ENCODE measurements around the gene CTNNA3.
"Not testable (repeated sequence)": the region's sequence is repeated elsewhere in the genome, so short reads cannot be mapped to it uniquely, and the experiment has no call there.

The CTNNA3 gene

DNA sequence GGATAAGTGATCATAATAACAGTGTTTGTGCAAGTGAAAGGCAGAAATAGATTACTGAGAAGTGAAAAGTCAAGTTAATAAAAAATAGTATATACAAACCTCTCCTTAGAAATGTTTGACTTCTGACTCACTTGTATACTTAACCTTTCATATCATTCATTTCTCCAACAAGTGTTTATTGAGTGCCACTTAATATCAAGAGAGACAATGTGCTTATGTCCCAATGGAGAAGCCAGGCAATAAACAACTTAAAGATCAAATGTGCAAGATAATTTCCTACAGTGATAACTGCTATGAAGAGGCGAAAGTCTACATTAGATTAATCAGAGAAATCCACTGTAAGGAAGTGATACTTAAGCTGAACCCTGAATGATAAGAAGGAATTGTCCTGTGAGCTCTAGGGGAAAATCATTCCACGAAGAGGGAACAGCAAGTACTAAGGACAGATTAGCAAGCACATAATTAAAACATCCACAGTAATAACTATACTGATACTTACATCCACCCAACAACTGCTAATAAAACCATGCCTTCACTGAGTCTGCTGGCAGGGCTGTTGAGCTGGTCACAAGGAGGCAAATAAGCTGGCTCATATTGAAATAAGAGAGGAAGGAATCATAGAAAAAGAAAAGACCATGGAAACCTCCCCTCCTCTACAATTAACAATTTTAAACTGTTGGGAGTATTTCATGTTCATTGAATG, 203.5 kb downstream of the CTNNA3 start:
- FAIRE-seq, result no peak

DNA sequence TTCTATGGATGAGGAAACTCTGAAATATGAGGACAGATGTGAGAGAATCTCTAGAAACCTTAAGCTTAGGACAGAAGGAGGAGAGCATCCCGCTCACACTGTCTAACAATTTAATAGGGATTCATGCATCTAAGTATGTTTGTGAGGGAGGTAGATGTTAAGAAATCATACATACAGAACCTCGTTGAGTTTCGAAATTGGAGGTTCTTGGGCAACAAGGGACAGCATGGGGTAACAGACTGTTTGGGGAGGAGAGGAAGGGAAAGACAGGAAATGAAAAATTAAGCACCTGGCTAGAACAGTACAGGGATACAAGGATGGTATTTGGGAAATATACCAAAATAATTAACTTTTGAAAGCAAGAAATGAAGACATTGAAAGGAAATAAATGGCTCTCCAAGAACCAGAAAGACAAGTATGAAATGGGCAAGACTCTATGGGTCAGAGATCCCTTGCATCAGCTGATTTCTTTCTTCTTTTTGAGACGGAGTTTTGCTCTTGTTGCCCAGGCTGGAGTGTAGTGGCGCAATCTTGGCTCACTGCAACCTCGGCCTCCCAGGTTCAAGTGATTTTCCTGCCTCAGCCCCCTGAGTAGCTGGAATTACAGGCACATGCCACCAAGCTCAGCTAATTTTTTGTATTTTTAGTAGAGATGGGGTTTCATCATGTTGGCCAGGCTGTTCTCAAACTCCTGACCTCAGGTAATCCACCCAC, 207.9 kb downstream of the CTNNA3 start:
- no peak for FAIRE-seq

DNA sequence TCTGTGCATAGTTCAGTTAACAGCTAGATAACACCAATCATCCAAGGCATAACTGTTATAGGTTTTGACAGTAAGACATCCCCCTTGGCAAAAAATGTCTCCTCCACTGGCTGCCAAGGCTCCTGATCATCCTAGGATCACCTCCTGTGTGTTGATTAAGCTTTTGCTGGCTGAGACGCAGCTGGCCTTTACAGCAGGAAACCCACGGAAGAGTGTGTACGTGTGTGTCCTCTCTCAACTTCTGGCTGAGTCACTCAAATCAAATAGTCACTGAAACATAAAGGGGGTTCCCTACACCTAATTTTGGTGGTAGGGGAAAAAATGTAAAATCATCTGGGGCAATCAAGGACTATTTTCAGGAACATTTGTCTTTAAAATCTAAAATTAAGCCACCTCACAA, 208.8 kb downstream of the CTNNA3 start:
- no peak for FAIRE-seq

DNA sequence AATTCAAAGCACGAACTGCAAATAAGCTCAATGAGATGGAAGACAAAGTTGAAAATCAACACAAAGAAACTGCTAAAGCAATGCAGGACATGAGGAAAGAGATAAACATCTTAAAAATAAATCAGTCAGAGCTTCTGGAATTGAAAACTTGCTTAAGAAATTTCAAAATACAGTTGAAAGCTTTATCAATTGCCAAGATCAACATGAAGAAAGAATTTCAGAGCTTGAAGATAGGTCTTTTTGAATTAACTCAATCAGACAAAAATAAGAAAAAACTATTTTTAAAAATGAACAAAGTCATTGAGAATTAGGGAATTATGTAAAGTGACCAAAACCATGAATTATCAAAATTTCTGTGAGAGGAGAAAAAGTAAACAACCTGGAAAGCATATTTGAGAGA, 218.1 kb downstream of the CTNNA3 start:
- no peak for FAIRE-seq

DNA sequence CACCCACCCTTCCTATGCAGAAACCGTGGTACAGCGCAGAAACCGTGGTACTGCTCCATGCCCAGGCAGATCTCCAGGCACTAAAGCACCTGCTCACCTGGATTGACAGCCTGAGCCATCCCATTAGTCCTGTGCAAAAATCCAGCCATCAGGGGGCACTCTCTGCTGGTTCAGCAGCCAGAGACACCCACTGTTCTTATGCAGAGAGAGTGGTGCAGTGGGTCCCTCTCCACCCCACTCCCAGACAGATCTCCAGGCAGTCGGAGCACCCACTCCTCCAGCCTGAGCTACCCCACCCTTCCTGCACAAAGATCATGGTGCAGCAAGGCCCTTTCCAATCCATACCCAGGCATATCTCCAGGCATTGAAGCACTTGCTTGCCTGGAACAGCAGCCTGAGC, 219.8 kb downstream of the CTNNA3 start:
- FAIRE-seq, result no peak

DNA sequence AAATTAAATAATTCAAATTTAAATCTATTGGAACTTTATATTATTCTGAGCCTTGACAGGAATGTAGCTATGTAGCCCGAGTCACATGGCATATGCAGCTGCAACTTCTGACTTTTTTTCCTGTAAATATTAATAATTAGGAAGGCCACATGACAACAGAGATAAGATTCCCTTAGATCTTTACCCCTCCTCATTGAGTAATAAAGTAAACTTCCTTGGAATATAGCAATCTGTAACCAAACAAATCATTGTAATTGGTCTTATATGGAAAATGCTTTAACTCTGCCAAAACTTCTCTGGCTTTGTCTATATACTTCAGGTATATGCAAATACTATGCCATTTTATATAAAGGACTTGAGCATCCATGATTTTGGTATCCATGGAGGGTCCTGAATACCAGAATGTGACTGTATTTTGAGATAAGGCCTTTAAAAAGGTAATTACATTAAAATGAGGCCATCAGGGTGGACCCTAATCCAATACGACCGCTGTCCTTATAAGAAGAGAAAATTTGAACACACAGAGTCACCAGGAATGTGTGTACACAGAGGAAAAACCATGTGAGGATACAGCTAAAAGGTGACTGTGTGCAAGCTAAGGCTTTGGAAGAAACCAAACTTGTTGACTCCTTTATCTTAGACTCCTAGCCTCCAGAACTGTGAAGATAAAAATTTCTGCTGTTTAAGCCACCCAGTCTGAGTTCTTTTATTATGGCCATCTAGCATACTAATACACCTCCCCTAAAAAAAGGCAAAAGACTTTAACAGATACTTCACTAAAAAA, 222.0 kb downstream of the CTNNA3 start:
- FAIRE-seq, result no peak

DNA sequence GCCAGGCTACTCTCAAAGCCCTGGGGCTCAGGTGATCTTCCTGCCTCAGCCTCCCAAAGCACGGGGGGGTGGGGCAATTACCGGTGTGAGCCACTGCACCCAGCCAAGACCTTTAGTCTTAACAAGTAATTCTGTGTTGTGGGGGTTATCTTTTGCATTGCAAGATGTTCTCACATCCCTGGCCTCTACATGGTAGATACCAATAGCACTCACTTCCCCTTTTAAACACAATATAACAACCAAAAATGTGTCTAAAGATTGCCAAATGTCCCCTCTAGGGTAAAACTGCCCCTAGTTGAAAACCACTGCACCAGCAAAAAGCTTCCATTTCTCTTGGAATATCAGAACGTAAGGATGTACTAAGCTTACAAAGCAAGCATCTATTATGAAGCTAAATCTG, 225.0 kb downstream of the CTNNA3 start:
- FAIRE-seq, result no peak

DNA sequence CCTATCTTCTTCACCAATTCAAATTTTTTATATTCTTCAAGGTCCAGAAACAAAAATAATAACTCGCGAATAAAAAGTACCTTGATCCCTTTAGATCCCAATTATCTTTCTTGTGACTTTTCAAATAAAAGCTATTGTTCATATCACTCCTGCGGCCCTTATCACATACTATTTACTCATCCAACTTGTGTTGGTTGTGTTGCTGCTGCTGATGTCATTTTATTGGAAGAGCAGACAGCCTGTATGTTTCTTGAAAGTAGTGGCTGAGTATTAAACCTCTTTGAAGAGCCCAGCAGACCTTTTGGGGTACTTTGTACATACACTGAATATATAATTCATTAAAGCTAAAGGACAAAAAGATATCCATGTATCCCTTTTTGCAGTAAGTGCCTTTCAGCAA, 231.7 kb downstream of the CTNNA3 start:
- no peak for FAIRE-seq

DNA sequence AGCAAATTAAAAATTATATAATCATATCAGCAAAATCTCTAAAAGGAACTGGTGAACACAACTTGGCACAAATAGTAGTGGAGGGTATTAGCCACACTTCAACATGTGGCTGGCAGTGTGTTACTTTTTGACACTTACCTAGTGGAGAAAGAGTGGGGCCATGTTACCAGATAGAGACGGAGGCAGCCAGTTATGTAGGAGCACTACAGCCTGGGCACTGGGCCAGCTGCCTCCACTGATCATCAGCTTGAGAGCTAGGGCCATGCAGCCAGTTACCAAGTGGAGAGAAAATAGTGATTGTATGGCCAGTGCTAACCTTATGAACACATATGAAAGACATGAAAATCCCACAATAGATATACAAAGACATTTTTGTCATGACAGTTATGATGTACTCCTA, 243.1 kb downstream of the CTNNA3 start:
- FAIRE-seq, result no peak

DNA sequence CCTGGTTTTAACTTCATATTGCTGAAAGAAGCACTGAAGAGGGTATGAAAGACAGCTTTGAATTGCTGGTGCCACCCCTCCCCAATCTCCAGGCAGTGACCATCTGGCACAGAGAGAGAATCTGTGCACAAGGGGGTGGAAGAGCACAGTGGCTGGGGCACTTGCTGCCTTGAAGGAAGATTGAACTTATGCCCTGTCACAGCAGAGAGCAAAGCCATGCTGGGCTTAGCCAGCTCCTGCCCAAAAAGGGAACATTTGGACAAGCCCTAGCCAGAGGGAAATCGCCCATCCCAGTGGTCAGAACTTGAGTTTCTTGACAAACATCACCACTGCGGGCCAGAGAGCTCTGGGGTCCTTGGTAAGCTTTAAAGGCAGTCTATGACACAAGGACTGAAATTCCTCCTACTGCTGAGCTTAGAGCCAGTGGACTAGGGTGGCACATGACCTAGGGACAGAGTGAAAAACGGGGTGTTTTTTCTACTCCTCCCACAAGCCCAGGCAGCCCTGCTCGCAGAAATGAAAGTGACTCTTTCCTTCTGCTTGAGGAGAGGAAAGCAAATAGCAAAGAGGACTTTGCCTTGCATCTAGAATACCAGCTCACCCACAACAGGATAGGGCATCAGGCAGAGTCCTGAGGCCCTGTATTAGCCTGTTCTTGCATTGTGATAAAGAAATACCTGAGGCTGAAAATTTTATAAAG, 257.2 kb downstream of the CTNNA3 start:
- no peak for FAIRE-seq

DNA sequence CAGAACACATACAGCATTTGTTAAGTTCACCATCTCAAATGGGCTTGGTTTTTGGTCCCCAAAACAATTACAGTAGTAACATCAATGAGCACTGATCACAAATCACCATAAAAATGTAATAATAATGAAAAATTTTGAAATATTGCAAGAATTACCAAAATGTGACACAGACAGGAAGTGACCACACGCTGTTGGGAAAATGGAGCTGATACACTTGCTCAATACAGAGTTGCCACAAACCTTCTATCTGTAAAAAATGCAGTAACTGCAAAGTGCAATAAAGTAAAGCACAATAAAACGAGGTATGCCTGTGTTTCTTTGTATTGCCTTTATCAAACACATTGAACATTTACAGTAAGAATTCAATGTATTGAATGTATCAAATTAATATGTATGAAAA, 262.7 kb downstream of the CTNNA3 start:
- FAIRE-seq, result no peak

DNA sequence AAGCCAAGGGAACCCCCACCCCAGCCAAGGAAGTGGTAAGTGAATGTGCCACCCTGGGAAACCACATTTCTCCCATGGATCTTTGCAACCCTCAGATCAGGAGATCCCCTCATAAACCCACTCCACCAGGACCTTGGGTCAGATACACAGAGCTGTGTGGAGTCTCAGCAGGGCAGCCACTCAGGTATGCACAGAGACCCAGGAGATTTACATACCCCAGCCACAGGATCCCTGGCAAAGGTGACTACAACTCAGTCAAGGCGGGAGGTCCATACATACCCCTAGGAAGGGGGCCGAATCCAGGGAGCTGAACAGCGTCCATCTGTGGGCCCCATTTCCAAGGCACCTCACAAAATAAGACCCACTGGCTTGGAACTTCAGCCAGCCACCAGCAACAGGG, 293.4 kb downstream of the CTNNA3 start:
- no peak for FAIRE-seq

DNA sequence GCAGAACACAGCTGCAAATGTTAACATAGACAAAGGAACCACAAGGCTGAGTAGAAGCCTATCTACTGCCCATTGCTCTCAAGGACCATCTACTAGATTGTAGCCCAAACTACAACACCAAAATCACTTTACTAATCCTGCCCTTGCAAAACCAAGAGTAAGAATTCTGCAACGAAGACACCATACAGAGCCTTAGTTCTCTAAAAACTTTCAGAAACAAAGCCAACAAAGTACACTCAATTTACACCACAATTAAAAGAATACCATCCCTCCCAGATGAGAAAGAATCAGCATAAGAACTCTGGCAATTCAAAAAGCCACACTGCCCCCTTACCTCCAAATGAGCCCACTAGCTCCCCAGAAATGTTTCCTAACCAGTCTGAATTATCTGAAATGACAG, 294.3 kb downstream of the CTNNA3 start:
- FAIRE-seq, result no peak

DNA sequence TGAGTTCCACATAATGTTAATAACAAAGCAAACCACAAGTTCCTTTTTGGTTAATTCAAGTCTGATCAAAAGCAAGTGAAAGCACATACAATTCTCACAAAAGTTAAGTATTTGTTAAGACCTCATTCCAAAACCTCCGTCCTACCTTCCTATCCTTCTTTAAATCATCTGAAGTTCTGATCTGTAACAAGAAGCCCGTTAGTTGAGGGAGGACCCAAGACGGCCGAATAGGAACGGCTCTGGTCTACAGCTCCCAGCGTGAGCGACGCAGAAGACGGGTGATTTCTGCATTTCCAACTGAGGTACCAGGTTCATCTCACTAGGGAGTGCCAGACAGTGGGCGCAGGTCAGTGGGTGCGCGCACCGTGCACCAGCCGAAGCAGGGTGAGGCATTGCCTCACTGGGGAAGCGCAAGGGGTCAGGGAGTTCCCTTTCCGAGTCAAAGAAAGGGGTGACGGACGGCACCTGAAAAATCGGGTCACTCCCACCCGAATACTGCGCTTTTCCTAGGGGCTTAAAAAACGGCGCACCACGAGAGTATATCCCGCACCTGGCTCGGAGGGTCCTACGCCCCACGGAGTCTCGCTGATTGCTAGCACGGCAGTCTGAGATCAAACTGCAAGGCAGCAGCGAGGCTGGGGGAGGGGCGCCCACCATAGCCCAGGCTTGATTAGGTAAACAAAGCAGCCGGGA, 309.0 kb downstream of the CTNNA3 start:
- not testable (repeated sequence) for FAIRE-seq

DNA sequence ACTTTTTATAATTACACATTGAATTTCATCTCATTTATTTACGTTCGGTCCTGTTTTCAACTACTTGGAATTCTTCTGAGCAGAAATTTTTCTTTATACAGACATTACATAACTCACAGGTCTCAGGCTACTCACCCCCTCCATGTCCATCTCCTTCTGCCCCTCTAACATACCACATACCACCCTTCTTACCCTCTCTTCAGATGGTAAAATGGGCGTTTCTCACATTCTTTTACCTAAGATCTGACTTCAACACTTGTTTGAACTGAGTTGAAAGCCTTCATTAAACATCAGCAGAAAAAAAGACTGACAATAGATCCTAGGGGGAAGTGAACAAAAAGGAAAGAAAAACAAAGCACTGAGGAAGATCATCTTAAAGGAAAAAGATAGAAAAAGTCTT, 309.7 kb downstream of the CTNNA3 start:
- no peak for FAIRE-seq

DNA sequence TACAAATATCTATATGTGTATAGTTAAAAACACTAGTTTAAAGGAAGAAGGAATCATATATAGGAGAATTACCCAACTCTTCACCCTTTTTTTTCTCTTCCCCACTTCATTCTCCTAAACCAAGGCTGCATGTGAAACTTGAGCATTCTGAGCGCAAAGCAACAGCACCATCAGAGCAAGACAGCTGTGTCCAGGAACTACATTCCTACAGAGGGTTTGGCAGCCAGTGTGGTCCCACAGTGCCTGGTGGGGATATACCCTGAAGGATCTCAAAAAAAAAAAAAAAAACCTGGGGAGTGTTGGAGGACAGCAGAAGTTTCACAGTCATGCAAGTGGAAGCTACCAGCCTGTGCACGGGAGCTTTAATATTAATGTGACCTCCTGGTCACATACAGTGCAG, 310.4 kb downstream of the CTNNA3 start:
- no peak for FAIRE-seq

DNA sequence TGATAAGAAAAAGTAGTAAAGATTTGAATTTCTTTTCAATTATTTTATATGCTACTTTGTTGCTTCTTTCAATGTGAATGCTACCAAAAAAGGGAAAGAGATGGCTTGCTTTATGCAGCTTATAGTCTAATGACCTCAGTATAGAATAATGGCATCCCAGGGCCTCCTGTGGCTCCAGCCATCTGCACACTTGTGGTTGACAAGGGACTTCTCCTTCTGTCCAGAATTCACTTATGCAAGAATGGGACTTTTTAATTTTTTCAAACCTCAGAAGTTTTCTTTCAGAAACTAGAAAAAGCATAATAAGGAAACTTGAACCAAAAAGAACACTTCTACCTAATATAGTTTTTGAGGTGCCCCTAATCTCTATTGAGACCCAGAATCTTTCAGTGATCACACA, 310.9 kb downstream of the CTNNA3 start:
- FAIRE-seq, result no peak

DNA sequence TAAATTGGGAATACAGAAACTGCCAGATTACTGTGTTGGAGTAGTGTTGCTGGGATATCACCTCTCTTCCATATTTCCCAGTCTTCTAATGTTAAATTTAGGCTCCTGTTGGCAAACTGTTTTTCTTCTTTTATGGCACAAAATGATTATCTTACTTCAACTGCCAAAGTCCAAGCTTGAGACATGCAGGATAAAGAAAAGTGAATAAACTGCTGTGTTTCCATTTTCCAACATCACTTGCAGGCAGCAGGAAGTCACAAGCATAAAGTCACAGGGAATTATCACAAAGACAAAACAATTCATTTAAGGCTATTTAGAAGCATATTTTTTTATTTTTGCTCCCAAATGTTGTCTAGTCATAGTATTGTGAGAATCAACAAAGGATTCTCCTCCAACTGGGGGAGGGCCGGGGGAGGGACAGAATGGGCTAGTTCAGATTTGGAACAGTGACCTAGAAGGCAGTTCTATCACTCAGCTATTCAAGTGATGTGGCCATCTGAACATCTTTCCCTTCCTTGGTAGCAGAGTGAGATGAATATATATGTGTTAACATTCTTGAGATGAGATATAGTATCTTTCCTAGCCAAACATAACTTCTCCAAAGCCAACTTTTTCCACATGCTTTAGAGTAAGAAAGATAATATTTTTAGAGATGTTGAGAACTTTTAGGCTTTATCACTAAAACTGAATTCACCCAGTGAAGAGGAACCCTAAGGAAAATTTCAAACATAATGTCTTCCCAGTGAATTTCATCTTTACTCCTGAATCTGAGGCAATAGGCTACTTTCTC, 364.7 kb downstream of the CTNNA3 start:
- no peak for FAIRE-seq

DNA sequence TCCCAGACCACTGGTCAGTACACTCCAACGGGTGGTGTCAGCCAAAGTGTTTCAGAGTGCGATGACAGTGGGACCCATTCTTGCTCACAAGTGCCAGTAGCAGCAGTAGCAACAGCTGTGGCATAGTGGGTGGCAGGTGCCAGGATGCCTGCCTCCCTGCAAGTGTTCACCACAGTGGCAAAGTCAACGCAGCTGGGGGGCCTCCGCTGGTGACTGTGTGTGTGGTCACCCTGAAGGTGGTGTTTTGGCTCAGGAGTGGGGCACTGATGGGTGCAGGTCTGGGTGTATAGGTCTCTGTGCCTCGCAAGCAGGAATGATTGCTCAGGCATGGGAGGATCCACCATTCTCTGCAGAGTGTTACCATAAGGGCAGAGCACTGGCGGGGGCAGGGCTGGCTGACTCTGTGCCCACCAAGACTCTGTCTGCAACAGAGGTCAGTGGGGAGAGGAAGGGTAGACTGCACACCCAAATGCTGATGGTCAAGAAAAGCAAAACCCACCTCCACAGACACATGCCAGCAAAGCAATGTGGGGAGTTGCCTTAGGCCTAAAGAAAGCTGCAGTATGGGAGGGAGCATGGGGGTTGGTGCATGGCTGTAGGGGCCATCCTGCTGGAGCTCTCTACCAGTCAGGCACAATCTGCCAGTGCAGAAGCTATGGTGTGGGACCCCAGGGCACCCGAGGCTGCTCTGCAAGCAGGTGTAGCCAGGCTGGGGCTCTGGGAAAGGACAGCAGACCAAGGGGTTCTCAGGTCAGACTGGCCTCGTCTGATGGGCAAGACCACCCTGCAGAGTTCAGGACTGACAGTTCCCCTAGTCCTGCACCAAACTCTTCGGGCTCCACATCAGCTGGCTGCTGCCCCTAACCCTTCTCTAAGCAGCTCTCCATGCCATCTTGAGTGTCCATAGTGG, 368.1 kb downstream of the CTNNA3 start:
- no peak for FAIRE-seq

DNA sequence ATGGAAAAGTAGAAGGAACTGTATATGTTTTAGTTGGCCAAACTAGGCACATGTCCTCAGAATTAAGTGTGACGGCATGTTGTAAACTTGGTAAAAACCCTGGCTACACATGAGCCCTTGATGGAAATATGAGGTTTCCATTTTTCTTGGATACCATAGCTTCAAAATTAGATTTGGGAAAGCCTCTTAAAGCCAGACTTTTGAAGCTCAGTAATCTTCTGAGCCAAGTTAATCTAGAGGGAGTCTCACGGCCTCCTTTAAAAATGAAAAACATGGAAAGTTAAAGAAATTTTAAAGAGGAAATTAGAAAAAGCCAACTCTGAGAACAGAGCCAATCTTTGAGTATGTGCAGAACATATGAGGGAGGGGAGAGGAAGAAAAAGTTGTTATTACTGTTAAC, 376.0 kb downstream of the CTNNA3 start:
- FAIRE-seq, result no peak

DNA sequence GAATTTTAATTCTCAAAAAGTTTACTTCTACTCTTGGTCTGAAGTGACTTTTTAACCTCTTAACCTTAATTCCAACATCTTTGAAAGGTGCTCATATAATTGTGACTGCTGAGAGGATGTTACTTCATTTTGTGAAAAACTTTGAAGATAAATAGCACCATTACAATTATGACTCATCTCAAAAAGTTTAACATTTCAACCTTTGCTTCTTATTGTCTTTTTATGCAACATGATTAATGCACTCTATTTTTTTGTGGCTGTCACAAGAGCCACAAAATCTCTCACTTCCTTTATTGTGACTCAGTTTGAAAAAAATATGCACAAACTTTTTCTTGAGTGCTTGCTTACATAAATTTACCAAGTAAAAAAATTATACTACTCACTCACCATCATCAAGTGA, 387.1 kb downstream of the CTNNA3 start:
- FAIRE-seq, result no peak
